Measurements from ENCODE around the gene SH3GL1.

The SH3GL1 gene

DNA sequence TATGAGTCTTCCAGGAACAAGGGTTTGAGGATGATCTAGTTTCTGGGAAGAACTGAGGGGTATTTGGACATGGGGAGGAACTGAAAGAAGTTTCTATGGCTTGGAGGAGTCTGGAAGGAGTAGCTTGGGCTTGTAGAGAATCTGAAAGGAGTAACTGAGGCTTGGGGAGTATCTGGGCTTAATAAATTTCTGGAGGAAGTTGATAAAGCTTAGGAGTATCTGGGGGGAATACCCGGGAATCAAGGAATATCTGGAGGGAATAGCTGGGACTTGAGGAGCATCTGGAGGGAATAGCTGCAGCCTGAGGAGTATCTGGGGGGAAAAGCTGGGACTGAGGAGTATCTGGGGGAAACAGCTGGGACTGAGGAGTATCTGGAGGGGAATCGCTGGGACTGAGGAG is 79.9 kb downstream of the SH3GL1 start:
- no peak overlapping the region for H3K4me3 ChIP-seq (ENCODE audit: low read length)
- no peak overlapping the region for H2AFZ ChIP-seq (ENCODE audit: low read depth, low read length)
- no peaks in the 10 kb centered on the region for H3K27me3 ChIP-seq (ENCODE audit: insufficient read depth, low read length)
- peaks cover 17% of the 10 kb centered on the region for H3K9me3 ChIP-seq (ENCODE audit: low read length)
- no peaks in the 10 kb centered on the region for H3K4me1 ChIP-seq (ENCODE audit: insufficient read depth, low read length)
- H3K36me3 ChIP-seq (ENCODE audit: insufficient read depth, low read length) = peaks cover 29% of the 10 kb centered on the region

DNA sequence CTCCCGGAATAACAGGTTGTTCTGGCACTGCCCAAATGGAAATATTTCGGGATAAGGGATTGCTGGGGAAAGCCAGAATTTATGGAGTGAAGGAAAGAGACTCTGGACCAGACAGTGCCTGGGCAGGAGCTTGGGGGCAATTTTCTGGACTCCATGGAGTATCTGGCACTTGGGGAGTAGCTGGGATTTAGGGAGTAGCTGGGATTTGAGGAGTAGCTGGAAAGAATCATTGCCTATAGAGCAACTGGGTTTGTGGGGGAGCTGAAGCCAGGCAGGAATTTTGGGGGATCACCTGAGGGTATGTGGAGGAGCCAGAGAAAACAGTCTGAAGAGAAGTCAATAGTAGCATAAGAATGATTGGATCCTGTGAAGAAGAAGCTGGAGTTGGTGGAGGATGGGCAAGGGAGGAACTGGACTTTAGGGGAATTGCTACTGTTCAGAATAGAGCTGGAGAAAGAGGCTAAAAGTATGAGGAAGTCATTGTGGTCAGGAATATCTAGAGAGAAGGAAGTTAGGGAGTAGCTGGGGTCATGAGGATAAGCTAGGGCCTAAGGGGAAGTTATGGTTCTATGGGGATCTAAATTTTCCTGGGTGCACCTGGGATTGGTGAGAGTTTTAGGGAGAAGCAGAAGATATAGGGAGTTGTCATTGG is 81.2 kb downstream of the SH3GL1 start:
- Histone ChIP-seq H3K36me3 (ENCODE audit: insufficient read depth, low read length) (peaks cover 33% of the 10 kb centered on the region), H3K9me3 (ENCODE audit: low read length) (peaks cover 17% of the 10 kb centered on the region), H3K4me3 (ENCODE audit: low read length) (no peak overlapping the region), H3K4me1 (ENCODE audit: insufficient read depth, low read length) (no peaks in the 10 kb centered on the region), H3K27me3 (ENCODE audit: insufficient read depth, low read length) (no peaks in the 10 kb centered on the region), H2AFZ (ENCODE audit: low read depth, low read length) (no peak overlapping the region)

DNA sequence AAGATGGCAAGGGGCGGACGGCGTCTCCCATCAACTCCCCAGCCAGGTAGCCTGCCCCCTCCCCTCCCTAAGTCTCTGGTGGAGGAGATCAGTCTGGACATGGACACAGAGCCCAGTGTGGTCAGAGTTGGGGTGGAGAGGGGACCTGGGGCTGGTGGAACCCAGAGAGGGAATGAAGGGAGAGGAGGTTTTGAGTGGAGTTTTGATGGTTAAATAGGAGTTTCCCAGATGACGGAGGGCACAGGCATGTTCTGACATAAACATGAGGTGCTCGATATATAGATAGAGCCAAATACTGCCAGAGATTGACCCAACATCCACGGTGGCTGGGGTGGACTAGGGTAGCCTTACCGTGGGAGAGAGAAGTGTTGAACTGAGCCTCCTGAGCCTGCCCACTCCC is 81.9 kb downstream of the SH3GL1 start:
- H3K4me1 ChIP-seq (ENCODE audit: insufficient read depth, low read length) = no peaks in the 10 kb centered on the region
- peaks cover 33% of the 10 kb centered on the region for H3K36me3 ChIP-seq (ENCODE audit: insufficient read depth, low read length)
- no peak overlapping the region for H2AFZ ChIP-seq (ENCODE audit: low read depth, low read length)
- peaks cover 17% of the 10 kb centered on the region for H3K9me3 ChIP-seq (ENCODE audit: low read length)
- H3K27me3 ChIP-seq (ENCODE audit: insufficient read depth, low read length) = no peaks in the 10 kb centered on the region
- H3K4me3 ChIP-seq (ENCODE audit: low read length) = no peak overlapping the region

DNA sequence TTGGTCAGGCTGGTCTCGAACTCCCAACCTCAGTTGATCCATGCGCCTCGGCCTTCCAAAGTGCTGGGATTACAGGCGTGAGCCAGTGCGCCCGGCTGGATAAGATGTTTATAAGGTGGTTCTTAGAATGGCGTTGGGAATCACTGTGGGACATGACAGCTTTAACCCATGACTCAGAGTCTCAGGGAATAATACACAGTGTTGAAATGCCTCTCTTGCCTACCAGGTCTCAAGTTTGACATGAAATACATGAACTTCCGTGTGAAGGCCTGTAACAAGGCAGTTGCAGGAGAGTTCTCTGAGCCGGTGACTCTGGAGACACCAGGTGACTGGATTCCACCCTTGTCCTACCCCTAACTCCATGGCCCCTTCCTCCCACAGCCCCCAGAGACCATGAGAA is 83.4 kb downstream of the SH3GL1 start:
- no peak overlapping the region for H3K4me3 ChIP-seq (ENCODE audit: low read length)
- H3K4me1 ChIP-seq (ENCODE audit: insufficient read depth, low read length) = no peaks in the 10 kb centered on the region
- peaks cover 29% of the 10 kb centered on the region for H3K36me3 ChIP-seq (ENCODE audit: insufficient read depth, low read length)
- H3K27me3 ChIP-seq (ENCODE audit: insufficient read depth, low read length) = no peaks in the 10 kb centered on the region
- H3K9me3 ChIP-seq (ENCODE audit: low read length) = peaks cover 17% of the 10 kb centered on the region
- H2AFZ ChIP-seq (ENCODE audit: low read depth, low read length) = no peak overlapping the region

DNA sequence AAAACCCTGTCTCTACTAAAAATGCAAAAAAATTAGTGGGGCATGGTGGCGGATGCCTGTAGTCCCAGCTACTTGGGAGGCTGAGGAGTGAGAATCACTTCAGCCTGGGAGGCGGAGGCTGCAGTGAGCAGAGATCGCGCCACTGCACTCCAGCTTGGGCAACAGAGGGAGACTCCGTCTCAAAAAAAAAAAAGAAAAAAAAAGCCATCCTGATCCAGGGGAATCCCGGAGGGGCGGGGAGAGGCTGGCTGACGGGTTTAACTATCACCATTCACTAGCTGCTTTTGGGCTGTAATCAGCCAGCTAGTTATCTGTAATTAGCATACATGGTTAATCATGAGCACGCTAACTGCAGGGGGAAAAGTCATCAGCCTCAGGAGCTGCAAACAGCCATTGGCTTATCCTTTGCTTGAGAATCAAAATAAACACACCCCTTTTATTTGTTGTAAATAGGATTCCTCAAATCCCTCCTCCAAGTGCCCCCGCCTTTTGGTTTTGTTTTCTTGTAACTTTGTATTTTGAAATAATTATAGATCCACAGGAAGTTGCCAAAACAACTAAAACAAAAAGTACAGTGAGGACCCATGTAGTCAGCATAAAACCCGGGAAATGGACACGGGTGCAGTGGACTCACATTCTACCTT is 86.4 kb downstream of the SH3GL1 start:
- no peak overlapping the region for H3K4me3 ChIP-seq (ENCODE audit: low read length)
- H3K36me3 ChIP-seq (ENCODE audit: insufficient read depth, low read length) = peaks cover 46% of the 10 kb centered on the region
- no peak overlapping the region for H2AFZ ChIP-seq (ENCODE audit: low read depth, low read length)
- no peaks in the 10 kb centered on the region for H3K27me3 ChIP-seq (ENCODE audit: insufficient read depth, low read length)
- H3K9me3 ChIP-seq (ENCODE audit: low read length) = peaks cover 6% of the 10 kb centered on the region
- no peaks in the 10 kb centered on the region for H3K4me1 ChIP-seq (ENCODE audit: insufficient read depth, low read length)

Data from neuron (in vitro differentiated cells).